ENCODE data around the gene OFD1.

GRCh38 chrX:13702111-13702789, 32.3 kb upstream of the OFD1 start:
- no peak for TF ChIP-seq POLR2A (IDR thresholded peaks at IDR 0.05)
- TF ChIP-seq, protein P1, sequence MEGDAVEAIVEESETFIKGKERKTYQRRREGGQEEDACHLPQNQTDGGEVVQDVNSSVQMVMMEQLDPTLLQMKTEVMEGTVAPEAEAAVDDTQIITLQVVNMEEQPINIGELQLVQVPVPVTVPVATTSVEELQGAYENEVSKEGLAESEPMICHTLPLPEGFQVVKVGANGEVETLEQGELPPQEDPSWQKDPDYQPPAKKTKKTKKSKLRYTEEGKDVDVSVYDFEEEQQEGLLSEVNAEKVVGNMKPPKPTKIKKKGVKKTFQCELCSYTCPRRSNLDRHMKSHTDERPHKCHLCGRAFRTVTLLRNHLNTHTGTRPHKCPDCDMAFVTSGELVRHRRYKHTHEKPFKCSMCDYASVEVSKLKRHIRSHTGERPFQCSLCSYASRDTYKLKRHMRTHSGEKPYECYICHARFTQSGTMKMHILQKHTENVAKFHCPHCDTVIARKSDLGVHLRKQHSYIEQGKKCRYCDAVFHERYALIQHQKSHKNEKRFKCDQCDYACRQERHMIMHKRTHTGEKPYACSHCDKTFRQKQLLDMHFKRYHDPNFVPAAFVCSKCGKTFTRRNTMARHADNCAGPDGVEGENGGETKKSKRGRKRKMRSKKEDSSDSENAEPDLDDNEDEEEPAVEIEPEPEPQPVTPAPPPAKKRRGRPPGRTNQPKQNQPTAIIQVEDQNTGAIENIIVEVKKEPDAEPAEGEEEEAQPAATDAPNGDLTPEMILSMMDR (IDR thresholded peaks at IDR 0.05), result no peak

Data from heart left ventricle (tissue), 13 donors.